Sigmoid colon (tissue), 7 donors: ENCODE measurements around the gene ARR3. TPM values are rescaled to one million over a fixed set of nuclear protein-coding genes. Genes with fewer than 3 reads are reported as not detected.

Experiments used
- DNase-seq: peaks from one replicate; pipeline ENCODE4 v3.0.0-alpha.2; 2019
- H3K27ac ChIP-seq, 4 donors: fragments of 200-600 bp; sonication (generic); one replicate each; pipeline ENCODE4 v1.5.1; 2016 to 2019; ENCODE audit warnings: mild to moderate bottlenecking in 1 of 4
- H3K27me3 ChIP-seq, 3 donors: fragments of 200-600 bp; sonication (generic); one replicate each; pipeline ENCODE4 v1.5.1; 2019; ENCODE audit warnings: mild to moderate bottlenecking in 1 of 3
- H3K36me3 ChIP-seq, 4 donors: fragments of 200-600 bp; sonication (generic); one replicate each; pipeline ENCODE4 v1.5.1; 2016 to 2019
- H3K4me1 ChIP-seq, 4 donors: fragments of 200-600 bp; sonication (generic); one replicate each; pipeline ENCODE4 v1.5.1; 2017 to 2019
- H3K4me3 ChIP-seq, 4 donors: fragments of 200-600 bp; sonication (generic); one replicate each; pipeline ENCODE4 v1.5.1; 2017 to 2019; ENCODE audit warnings: mild to moderate bottlenecking in 2 of 4, moderate library complexity in 1 of 4
- H3K9me3 ChIP-seq, 4 donors: fragments of 200-600 bp in 3 of 4; sonication (generic) in 3 of 4; one replicate each; pipeline versions ENCODE4 v1.5.1 to v1.6.1; 2013 to 2019
- EP300 ChIP-seq, 4 donors: sonication (generic); formaldehyde crosslinking; IDR thresholded peaks; one replicate each; pipeline ENCODE4 v1.6.1; 2017; ENCODE audit warnings: antibody characterized with exemption in 4 of 4
- POLR2A ChIP-seq, 2 donors: fragments of 450-650 bp; IDR thresholded peaks; one replicate each; pipeline ENCODE4 v1.6.1; 2016; ENCODE audit warnings: antibody characterized with exemption in 2 of 2, mild to moderate bottlenecking in 2 of 2, moderate library complexity in 2 of 2
- POLR2AphosphoS5 ChIP-seq, 4 donors: sonication (generic); formaldehyde crosslinking; IDR thresholded peaks; one replicate each; pipeline ENCODE4 v1.6.1; 2017; ENCODE audit warnings: antibody characterized with exemption in 4 of 4
- WGBS, 2 donors: extraction: QIAGEN DNeasy Blood & Tissue Kit; methylation state at CpG; one replicate each; pipeline ENCODE4 v1.1.7; 2013; 5-methylcytosine and 5-hydroxymethylcytosine counted together
- intact Hi-C: fragments of 100-400 bp; cut with DNase I; formaldehyde crosslinking; loops from one replicate; pipeline ENCODE4 v1.15.1; 2023
- polyA plus RNA-seq, 3 donors: library from polyadenylated mRNA; stranded (reverse); fragments of 200-250 nt; gene quantifications; one replicate each; pipeline ENCODE4 v1.2.3, GENCODE V29; 2013
- total RNA-seq, 4 donors: library from RNA; depleted of rRNA; stranded (reverse); fragments of >200 nt; gene quantifications; one replicate each; pipeline ENCODE4 v1.1.0, GENCODE V29; 2016
- TF ChIP-seq, protein P1 (sequence below), 4 experiments: fragments of 450-650 bp in 3 of 4; fragments of 200-600 bp in 1 of 4; IDR thresholded peaks; one replicate each; pipeline ENCODE4 v1.5.1; 2016 to 2019; ENCODE audit warnings: antibody characterized with exemption in 4 of 4, mild to moderate bottlenecking in 3 of 4, moderate library complexity in 2 of 4
- donor health status: healthy with polysubstance abuse.
- donor health status: Bipolar disorder and iron deficiency.
- donor health status: healthy.

The ARR3 gene
- total and polyA plus RNA-seq, 7 donors = 0.25 to 0.60 TPM; not detected in 5

DNA sequence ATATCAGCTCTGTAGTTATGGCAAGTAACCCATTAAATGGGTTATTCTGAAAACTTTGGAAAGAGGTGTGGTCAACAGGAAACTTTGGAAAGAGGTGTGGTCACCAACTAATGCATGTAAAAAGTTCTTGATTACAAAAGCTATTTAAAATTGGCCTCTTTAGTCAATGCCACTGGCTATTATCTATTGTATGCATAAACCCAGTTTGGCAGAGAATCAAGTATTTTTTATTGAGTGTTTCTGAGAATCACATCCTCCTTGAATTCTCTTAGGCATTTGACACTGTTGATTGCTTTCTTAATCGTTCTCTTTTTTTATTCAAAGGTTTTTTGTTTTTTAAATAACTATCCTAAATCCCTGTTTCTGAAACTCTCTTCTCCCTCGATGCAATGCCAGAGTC is 15.6 kb upstream of the ARR3 start:
- 76 to 82% methylated on average over 2 of the region's 2 CpGs for WGBS, 2 donors
- H3K4me1 ChIP-seq = no peaks in the 10 kb centered on the region
- H3K4me3 ChIP-seq = no peak overlapping the region
- intact Hi-C loops = no loop called here
- H3K36me3 ChIP-seq = no peaks in the 10 kb centered on the region
- H3K27me3 ChIP-seq = no peaks in the 10 kb centered on the region
- DNase-seq = no peak
- no peaks in the 10 kb centered on the region for H3K9me3 ChIP-seq
- H3K27ac ChIP-seq = no peak overlapping the region
- TF ChIP-seq POLR2A (IDR thresholded peaks at IDR 0.05) (no peak), POLR2AphosphoS5 (IDR thresholded peaks at IDR 0.05) (no peak), EP300 (IDR thresholded peaks at IDR 0.05) (no peak)
- TF ChIP-seq, protein P1, sequence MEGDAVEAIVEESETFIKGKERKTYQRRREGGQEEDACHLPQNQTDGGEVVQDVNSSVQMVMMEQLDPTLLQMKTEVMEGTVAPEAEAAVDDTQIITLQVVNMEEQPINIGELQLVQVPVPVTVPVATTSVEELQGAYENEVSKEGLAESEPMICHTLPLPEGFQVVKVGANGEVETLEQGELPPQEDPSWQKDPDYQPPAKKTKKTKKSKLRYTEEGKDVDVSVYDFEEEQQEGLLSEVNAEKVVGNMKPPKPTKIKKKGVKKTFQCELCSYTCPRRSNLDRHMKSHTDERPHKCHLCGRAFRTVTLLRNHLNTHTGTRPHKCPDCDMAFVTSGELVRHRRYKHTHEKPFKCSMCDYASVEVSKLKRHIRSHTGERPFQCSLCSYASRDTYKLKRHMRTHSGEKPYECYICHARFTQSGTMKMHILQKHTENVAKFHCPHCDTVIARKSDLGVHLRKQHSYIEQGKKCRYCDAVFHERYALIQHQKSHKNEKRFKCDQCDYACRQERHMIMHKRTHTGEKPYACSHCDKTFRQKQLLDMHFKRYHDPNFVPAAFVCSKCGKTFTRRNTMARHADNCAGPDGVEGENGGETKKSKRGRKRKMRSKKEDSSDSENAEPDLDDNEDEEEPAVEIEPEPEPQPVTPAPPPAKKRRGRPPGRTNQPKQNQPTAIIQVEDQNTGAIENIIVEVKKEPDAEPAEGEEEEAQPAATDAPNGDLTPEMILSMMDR (IDR thresholded peaks at IDR 0.05) = no peak

DNA sequence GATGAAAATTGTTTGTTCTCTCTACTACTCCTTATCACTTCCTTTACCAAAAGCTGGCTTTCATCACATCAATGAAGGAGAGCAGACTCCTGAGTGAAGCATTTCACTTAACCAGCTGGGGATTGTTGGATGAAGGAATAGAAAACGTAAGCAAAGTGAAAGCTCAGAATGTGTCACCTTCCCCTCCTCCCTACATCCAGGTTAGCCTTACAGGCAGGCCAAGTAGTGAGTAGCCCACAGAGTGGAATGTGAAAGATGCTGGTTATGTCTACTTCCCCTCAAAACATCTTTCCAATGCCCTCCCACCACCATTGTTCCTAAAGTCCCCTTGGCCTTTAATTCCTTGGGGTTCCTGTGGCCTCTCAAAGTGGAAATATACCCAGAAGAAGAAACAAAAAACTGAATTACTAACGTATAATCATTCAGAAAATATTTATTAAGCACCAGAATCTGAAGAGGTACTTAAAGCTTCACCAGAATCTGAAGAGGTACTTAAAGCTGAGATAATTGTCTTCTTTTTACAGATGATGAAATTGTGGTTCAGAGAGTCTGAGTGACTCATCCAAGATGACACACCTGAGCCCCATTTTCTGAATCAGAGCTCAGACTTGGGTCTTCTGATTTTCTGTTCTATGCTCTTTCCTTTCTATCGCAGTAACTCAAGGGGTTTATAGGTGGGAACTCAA is 14.6 kb upstream of the ARR3 start:
- TF ChIP-seq, protein P1 (IDR thresholded peaks at IDR 0.05) = no peak
- TF ChIP-seq POLR2A (IDR thresholded peaks at IDR 0.05) (no peak), EP300 (IDR thresholded peaks at IDR 0.05) (no peak), POLR2AphosphoS5 (IDR thresholded peaks at IDR 0.05) (no peak)
- H3K36me3 ChIP-seq = no peaks in the 10 kb centered on the region
- 85 to 87% methylated on average over 3 of the region's 3 CpGs for WGBS, 2 donors
- H3K4me3 ChIP-seq = no peak overlapping the region
- intact Hi-C loops = no loop called here
- no peaks in the 10 kb centered on the region for H3K4me1 ChIP-seq
- no peak overlapping the region for H3K27ac ChIP-seq
- no peaks in the 10 kb centered on the region for H3K9me3 ChIP-seq
- DNase-seq = no peak
- no peaks in the 10 kb centered on the region for H3K27me3 ChIP-seq

DNA sequence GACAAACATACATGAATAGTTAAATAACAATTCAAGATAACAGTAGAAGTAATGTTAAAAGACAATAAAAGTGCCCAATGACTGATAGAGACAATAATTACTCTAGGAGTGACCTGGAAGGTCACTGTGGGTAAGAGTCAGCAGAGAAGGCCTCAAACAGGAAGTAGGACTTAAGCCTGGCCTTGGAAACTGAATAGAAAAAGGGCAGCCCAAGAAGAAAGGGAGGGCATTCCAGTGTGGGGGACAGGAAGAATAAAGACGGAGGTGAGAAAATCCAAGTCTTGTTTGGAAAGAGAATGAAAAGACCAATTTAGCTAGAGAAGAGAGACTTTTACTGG is 14.1 kb upstream of the ARR3 start:
- no peak overlapping the region for H3K27ac ChIP-seq
- no peak overlapping the region for H3K4me3 ChIP-seq
- H3K27me3 ChIP-seq = no peaks in the 10 kb centered on the region
- H3K4me1 ChIP-seq = no peaks in the 10 kb centered on the region
- WGBS, 2 donors = 84 to 93% methylated on average over 1 of the region's 1 CpG
- intact Hi-C loops = no loop called here
- no peak for TF ChIP-seq POLR2A (IDR thresholded peaks at IDR 0.05)
- TF ChIP-seq POLR2AphosphoS5 (IDR thresholded peaks at IDR 0.05) = no peak
- TF ChIP-seq, protein P1 (IDR thresholded peaks at IDR 0.05) = no peak
- no peak for TF ChIP-seq EP300 (IDR thresholded peaks at IDR 0.05)
- H3K9me3 ChIP-seq = no peaks in the 10 kb centered on the region
- no peaks in the 10 kb centered on the region for H3K36me3 ChIP-seq
- DNase-seq = no peak

DNA sequence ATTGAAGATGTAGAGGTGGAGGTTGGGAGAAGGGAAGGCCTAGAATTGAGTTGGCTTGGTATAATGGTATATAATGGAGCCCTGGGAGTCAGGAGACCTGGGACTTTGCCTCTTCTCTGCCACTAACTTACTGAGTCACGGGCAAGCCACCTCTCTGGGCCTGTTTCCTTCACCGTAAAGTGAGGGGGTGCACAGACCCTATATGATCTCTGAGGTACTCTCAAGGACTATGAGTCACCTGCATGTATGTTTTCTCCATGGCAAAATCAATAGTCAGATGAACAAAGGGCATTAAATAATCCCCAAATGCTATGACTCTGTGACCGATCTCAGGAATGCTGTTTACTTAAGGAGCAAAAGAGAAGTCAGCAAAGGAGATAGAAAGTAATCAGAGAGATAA is 13.2 kb upstream of the ARR3 start:
- H3K4me3 ChIP-seq = no peak overlapping the region
- no peaks in the 10 kb centered on the region for H3K27me3 ChIP-seq
- no peaks in the 10 kb centered on the region for H3K4me1 ChIP-seq
- 91 to 92% methylated on average over 3 of the region's 3 CpGs for WGBS, 2 donors
- no peaks in the 10 kb centered on the region for H3K9me3 ChIP-seq
- no peak overlapping the region for H3K27ac ChIP-seq
- DNase-seq = no peak
- no peaks in the 10 kb centered on the region for H3K36me3 ChIP-seq
- intact Hi-C loops = no loop called here
- TF ChIP-seq, protein P1 (IDR thresholded peaks at IDR 0.05) = no peak
- TF ChIP-seq EP300 (IDR thresholded peaks at IDR 0.05) (no peak), POLR2A (IDR thresholded peaks at IDR 0.05) (no peak), POLR2AphosphoS5 (IDR thresholded peaks at IDR 0.05) (no peak)

DNA sequence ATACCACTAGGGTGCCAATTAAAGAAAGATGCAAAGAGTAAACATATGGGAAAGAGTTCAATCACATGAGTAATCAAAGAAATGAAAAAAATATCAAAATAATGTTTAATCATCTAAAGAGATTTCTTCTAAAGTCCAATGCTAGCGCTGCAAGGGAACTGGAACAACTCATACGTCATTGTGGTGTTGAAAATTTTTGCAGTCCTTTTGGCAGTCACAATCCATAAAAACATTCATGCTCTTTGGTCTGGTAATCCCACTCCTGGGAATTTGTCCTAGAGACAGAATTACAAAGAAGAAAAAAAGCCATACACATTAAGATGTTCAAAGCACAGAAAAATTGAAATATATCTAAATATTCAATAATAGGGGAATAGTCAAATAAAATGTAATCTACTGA is 12.7 kb upstream of the ARR3 start:
- H3K9me3 ChIP-seq = no peaks in the 10 kb centered on the region
- no peak for DNase-seq
- TF ChIP-seq POLR2A (IDR thresholded peaks at IDR 0.05) (no peak), EP300 (IDR thresholded peaks at IDR 0.05) (no peak), POLR2AphosphoS5 (IDR thresholded peaks at IDR 0.05) (no peak)
- TF ChIP-seq, protein P1 (IDR thresholded peaks at IDR 0.05) = no peak
- H3K27ac ChIP-seq = no peak overlapping the region
- WGBS, 2 donors = 88 to 99% methylated on average over 2 of the region's 2 CpGs
- intact Hi-C loops = no loop called here
- H3K4me3 ChIP-seq = no peak overlapping the region
- H3K27me3 ChIP-seq = no peaks in the 10 kb centered on the region
- H3K4me1 ChIP-seq = no peaks in the 10 kb centered on the region
- no peaks in the 10 kb centered on the region for H3K36me3 ChIP-seq
